Ishikawa (cell line): ENCODE data around the gene KIF24.

Experiments
- CEBPB ChIP-seq: IDR thresholded peaks from 2 replicates; pipeline ENCODE4 v1.6.1; 2012
- CREB1 ChIP-seq: IDR thresholded peaks from 2 replicates; pipeline ENCODE4 v1.6.1; 2012; ENCODE audit warnings: low read depth
- EGR1 ChIP-seq: IDR thresholded peaks from 2 replicates; pipeline ENCODE4 v1.6.1; 2012
- EP300 ChIP-seq: IDR thresholded peaks from 2 replicates; pipeline ENCODE4 v1.6.1; 2012; ENCODE audit warnings: borderline replicate concordance
- FOXM1 ChIP-seq: IDR thresholded peaks from 2 replicates; pipeline ENCODE4 v1.6.1; 2012; ENCODE audit warnings: low read depth, borderline replicate concordance
- MAX ChIP-seq: IDR thresholded peaks from 2 replicates; pipeline ENCODE4 v1.6.1; 2012
- NFIC ChIP-seq: IDR thresholded peaks from 2 replicates; pipeline ENCODE4 v1.6.1; 2012
- RAD21 ChIP-seq: IDR thresholded peaks from 2 replicates; pipeline ENCODE4 v1.6.1; 2012; ENCODE audit warnings: low read depth
- REST ChIP-seq: IDR thresholded peaks from 2 replicates; pipeline ENCODE4 v1.6.1; 2012; ENCODE audit warnings: low read depth, mild to moderate bottlenecking
- TAF1 ChIP-seq: IDR thresholded peaks from 2 replicates; pipeline ENCODE4 v1.6.1; 2012; ENCODE audit warnings: low read depth, mild to moderate bottlenecking
- TCF12 ChIP-seq: IDR thresholded peaks from 2 replicates; pipeline ENCODE4 v1.6.1; 2012; ENCODE audit warnings: low read depth
- TEAD4 ChIP-seq: IDR thresholded peaks from 2 replicates; pipeline ENCODE4 v1.6.1; 2012
- USF1 ChIP-seq: IDR thresholded peaks from 2 replicates; pipeline ENCODE4 v1.6.1; 2012
- YY1 ChIP-seq: IDR thresholded peaks from 2 replicates; pipeline ENCODE4 v1.6.1; 2012; ENCODE audit warnings: low read depth
- ZBTB7A ChIP-seq: IDR thresholded peaks from 2 replicates; pipeline ENCODE4 v1.6.1; 2012; ENCODE audit warnings: low read depth

KIF24 gene

DNA sequence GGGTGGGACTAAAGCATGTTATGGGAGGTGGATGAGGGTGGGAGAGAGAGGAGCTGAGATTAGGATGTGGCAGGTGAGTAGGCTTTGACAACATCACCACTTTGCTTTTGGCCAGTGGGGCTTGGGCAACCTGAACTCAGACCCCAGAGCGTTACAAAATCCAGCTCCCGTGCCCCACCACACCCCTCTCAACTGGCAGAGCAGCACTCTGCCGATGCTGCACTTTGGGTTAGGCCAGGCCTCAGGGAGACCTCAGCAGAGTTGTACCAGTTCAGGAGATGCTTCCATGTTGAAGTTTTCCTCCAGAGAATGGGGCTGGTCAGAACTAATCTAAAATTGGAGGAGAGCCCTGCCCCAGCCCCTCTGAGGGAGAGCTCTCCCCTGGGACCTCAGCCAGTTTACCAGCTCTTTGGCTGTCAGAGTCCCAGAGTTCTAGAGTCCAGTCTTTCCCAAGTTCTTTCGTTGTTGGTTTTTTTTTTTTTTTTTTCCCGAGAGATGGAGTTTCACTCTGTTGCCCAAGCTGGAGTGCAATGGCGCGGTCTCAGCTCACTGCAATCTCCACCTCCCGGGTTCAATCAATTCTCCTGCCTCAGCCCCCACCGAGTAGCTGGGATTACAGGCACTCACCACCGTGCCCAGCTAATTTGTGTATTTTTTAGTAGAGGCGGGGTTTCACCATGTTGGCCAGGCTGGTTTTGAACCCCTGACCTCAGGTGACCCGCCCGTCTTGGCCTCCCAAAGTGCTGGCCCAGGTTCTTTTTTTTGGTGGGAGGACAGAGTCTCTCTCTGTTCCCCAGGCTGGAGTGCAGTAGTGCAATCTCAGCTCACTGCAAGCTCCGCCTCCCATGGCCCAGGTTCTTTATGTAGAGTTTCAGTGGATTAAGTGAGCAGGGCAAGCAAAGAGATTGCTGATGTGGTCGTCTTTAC is 18.1 kb upstream of the KIF24 start:
- TF ChIP-seq CEBPB (no peak), TAF1 (no peak), YY1 (no peak)

- TF ChIP-seq RAD21 (no peak), CEBPB (no peak), NFIC (no peak), EGR1 (no peak), TEAD4 (no peak), USF1 (no peak), YY1 (no peak), MAX (no peak), FOXM1 (no peak), EP300 (no peak), TCF12 (no peak), ZBTB7A (no peak), REST (no peak), CREB1 (no peak), TAF1 (no peak)
Measured at GRCh38 chr9:34343605-34344004, 14.5 kb upstream of the KIF24 start.

- TF ChIP-seq TCF12 (no peak), YY1 (no peak), EP300 (no peak), FOXM1 (no peak), TEAD4 (no peak), NFIC (no peak), EGR1 (no peak), CEBPB (no peak), ZBTB7A (no peak), TAF1 (no peak), RAD21 (no peak), REST (no peak), CREB1 (no peak), MAX (no peak), USF1 (no peak)
Measured at GRCh38 chr9:34343090-34343489, 14.0 kb upstream of the KIF24 start.

DNA sequence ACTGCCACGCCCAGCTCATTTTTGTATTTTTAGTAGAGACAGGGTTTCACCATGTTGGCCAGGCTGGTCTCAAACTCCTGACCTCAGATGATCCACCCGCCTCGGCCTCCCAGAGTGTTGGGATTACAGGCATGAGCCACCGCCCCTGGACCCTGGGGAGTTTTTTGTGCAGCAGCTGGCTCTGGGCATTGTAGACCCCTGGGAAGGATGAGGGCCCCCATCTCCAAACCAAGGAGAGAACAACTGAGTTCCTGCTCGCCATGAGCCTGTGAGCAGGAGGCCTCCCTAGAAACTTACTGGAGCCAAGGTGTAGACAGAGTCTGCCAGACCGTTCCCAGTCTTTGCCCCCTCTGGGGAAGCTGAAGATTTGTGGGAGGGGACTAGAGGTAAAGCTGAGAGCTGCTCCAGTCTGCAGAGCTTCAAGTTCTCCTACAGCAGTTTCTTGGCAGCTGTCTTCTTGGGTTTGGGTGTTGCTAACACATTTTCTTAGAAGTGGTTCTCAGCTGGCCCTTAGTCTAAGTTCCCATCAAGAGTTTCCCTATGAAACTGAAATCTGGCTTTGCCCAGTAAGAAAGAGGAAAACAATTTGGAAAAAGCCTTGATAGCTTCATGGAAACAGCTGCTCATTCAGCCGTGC is 12.7 kb upstream of the KIF24 start:
- TF ChIP-seq CREB1: no peak

- TF ChIP-seq EGR1 (no peak), ZBTB7A (no peak), REST (no peak), TAF1 (no peak), TEAD4 (no peak), MAX (no peak), EP300 (no peak), RAD21 (no peak), TCF12 (no peak), CEBPB (no peak), USF1 (no peak), CREB1 (no peak), NFIC (no peak), FOXM1 (no peak), YY1 (no peak)
Measured at GRCh38 chr9:34338665-34339385, 9.8 kb upstream of the KIF24 start.
